ENCODE measurements around the gene PIK3CG. TPM values are rescaled to one million over a fixed set of nuclear protein-coding genes. Genes with fewer than 3 reads are reported as not detected.

Gene PIK3CG
- total RNA-seq, 1 donor from 2014 or later = 2.5 TPM

- no peak for ATAC-seq
- no peak for DNase-seq (ENCODE audit: missing footprints)
- intact Hi-C loops (cut with DNase I) = no loop called here
Observed at GRCh38 chr7:106853250-106853908, 11.7 kb upstream of the PIK3CG start.

GRCh38 chr7:106855540-106856132, 9.4 kb upstream of the PIK3CG start:
- DNase-seq (ENCODE audit: missing footprints) (no peak), ATAC-seq (no peak)
- intact Hi-C loops (cut with DNase I) = no loop called here

GRCh38 chr7:106858618-106859532, 6.2 kb upstream of the PIK3CG start:
- DNase-seq (ENCODE audit: missing footprints) = peak; percentile 74
- no peak for ATAC-seq
- intact Hi-C loops (cut with DNase I) = no loop called here

- DNase-seq (ENCODE audit: missing footprints) (no peak), ATAC-seq (no peak)
- intact Hi-C loops (cut with DNase I) = no loop called here
Observed at GRCh38 chr7:106862317-106863089, 2.6 kb upstream of the PIK3CG start.

GRCh38 chr7:106863274-106863997, 1.6 kb upstream of the PIK3CG start:
- no peak for ATAC-seq
- intact Hi-C loops (cut with DNase I) = no loop called here
- no peak for DNase-seq (ENCODE audit: missing footprints)

GRCh38 chr7:106864298-106865081, 592 bp upstream of the PIK3CG start:
- no peak for DNase-seq (ENCODE audit: missing footprints)
- intact Hi-C loops (cut with DNase I) = no loop called here
- no peak for ATAC-seq

GRCh38 chr7:106866298-106867281, 1.5 kb downstream of the PIK3CG start:
- intact Hi-C loops (cut with DNase I) = no loop called here
- no peak for ATAC-seq

GRCh38 chr7:106867641-106868351, 2.7 kb downstream of the PIK3CG start:
- peak; percentile 67 for DNase-seq (ENCODE audit: missing footprints)
- ATAC-seq = no peak
- intact Hi-C loops (cut with DNase I) = no loop called here

More at GRCh38 chr7:106866298-106867281, 1.5 kb downstream of the PIK3CG start:
- no peak for DNase-seq (ENCODE audit: missing footprints)

- intact Hi-C loops (cut with DNase I) = no loop called here
- no peak for ATAC-seq
Observed at GRCh38 chr7:106868364-106868763, 3.3 kb downstream of the PIK3CG start.

GRCh38 chr7:106869954-106870353, 4.9 kb downstream of the PIK3CG start:
- intact Hi-C loops (cut with DNase I) = no loop called here
- ATAC-seq = no peak
- DNase-seq (ENCODE audit: missing footprints) = no peak

More at GRCh38 chr7:106868364-106868763, 3.3 kb downstream of the PIK3CG start:
- no peak for DNase-seq (ENCODE audit: missing footprints)

GRCh38 chr7:106870528-106870927, 5.4 kb downstream of the PIK3CG start:
- intact Hi-C loops (cut with DNase I) = no loop called here
- ATAC-seq (no peak), DNase-seq (ENCODE audit: missing footprints) (no peak)

GRCh38 chr7:106870983-106871410, 5.9 kb downstream of the PIK3CG start:
- intact Hi-C loops (cut with DNase I) = no loop called here
- ATAC-seq (peak; percentile 46), DNase-seq (ENCODE audit: missing footprints) (no peak)

GRCh38 chr7:106871793-106872571, 6.9 kb downstream of the PIK3CG start:
- no peak for ATAC-seq
- intact Hi-C loops (cut with DNase I) = no loop called here
- DNase-seq (ENCODE audit: missing footprints) = no peak

- no peak for ATAC-seq
- intact Hi-C loops (cut with DNase I) = no loop called here
- DNase-seq (ENCODE audit: missing footprints) = no peak
Observed at GRCh38 chr7:106872763-106873162, 7.7 kb downstream of the PIK3CG start.

- intact Hi-C loops (cut with DNase I) = no loop called here
- DNase-seq (ENCODE audit: missing footprints) (no peak), ATAC-seq (no peak)
Observed at GRCh38 chr7:106874076-106874475, 9.0 kb downstream of the PIK3CG start.
